K562 (cell line): ENCODE results near the gene USH1G. TPM values are rescaled to one million over a fixed set of nuclear protein-coding genes. Genes with fewer than 3 reads are reported as not detected.

Experiments used
- CC2D1A ChIP-seq: fragments of 450-650 bp; IDR thresholded peaks from 2 replicates; pipeline ENCODE4 v1.6.1; 2017; ENCODE audit warnings: mild to moderate bottlenecking
- DMBX1 ChIP-seq: fragments of 250-450 bp; sonication (Bioruptor Pico); IDR thresholded peaks from 2 replicates; pipeline ENCODE4 v1.8.0; 2022; ENCODE audit warnings: inconsistent platforms, mild to moderate bottlenecking, moderate library complexity, borderline replicate concordance
- GTF2E2 ChIP-seq: fragments of 200-800 bp; sonication (Bioruptor generic); IDR thresholded peaks from 2 replicates; pipeline ENCODE4 v1.6.1; 2016; ENCODE audit warnings: missing genetic modification characterization, missing compliant biosample characterization
- HCFC1 ChIP-seq: IDR thresholded peaks from 2 replicates; pipeline ENCODE4 v1.6.1; 2012; ENCODE audit warnings: low read depth, low read length, improper control_type of control experiment
- KHSRP ChIP-seq: fragments of 450-650 bp; IDR thresholded peaks from 2 replicates; pipeline ENCODE4 v1.6.1; 2017
- LARP7 ChIP-seq: fragments of 450-650 bp; IDR thresholded peaks from 2 replicates; pipeline ENCODE4 v1.6.1; 2016
- MYC ChIP-seq, 2 experiments: fragments of 250-450 bp in 1 of 2; sonication (Bioruptor Pico) in 1 of 2; IDR thresholded peaks; 2 replicates each; pipeline versions ENCODE4 v1.5.1 to v1.6.1; 2012 to 2021; ENCODE audit warnings: low read depth in 2 of 2, borderline replicate concordance in 1 of 2, improper control_type of control experiment in 1 of 2, low read length in 1 of 2, mild to moderate bottlenecking in 1 of 2, moderate library complexity in 1 of 2
- NFYB ChIP-seq: IDR thresholded peaks from 2 replicates; pipeline ENCODE4 v1.6.1; 2011; ENCODE audit warnings: mild to moderate bottlenecking, moderate library complexity; ENCODE audit not compliant: insufficient read length; ENCODE audit errors: extremely low read depth
- OTX1 ChIP-seq: fragments of 450-650 bp; formaldehyde crosslinking; IDR thresholded peaks from 2 replicates; pipeline ENCODE4 v1.4.0; 2022; ENCODE audit warnings: mild to moderate bottlenecking
- RBFOX2 ChIP-seq: fragments of 200-400 bp; formaldehyde crosslinking; IDR thresholded peaks from 2 replicates; pipeline ENCODE4 v1.6.1; 2017; ENCODE audit warnings: low read depth, mild to moderate bottlenecking, low read length, moderate library complexity
- RCOR1 ChIP-seq, 2 experiments: IDR thresholded peaks; 2 replicates each; pipeline ENCODE4 v1.6.1; 2012; ENCODE audit warnings: low read depth in 2 of 2, low read length in 2 of 2, borderline replicate concordance in 1 of 2, improper control_type of control experiment in 1 of 2
- SIN3B ChIP-seq: fragments of 450-650 bp; IDR thresholded peaks from 2 replicates; pipeline ENCODE4 v1.6.1; 2017; ENCODE audit warnings: low read depth, mild to moderate bottlenecking, moderate library complexity
- SP1 ChIP-seq: sonication (generic); formaldehyde crosslinking; IDR thresholded peaks from 2 replicates; pipeline ENCODE4 v1.8.1; 2022; ENCODE audit warnings: mild to moderate bottlenecking, missing genetic modification reagents
- SPI1 ChIP-seq: IDR thresholded peaks from 2 replicates; pipeline ENCODE4 v1.6.1; 2011; ENCODE audit warnings: low read depth, low read length, control low read depth, borderline replicate concordance
- TCFL5 ChIP-seq: fragments of 250-450 bp; sonication (Bioruptor Pico); conservative IDR thresholded peaks from 2 replicates; pipeline ENCODE4 v1.6.1; 2021; ENCODE audit warnings: mild to moderate bottlenecking, moderate library complexity, matching md5 sums
- ZNF263 ChIP-seq: sonication (generic); formaldehyde crosslinking; IDR thresholded peaks from 2 replicates; pipeline ENCODE4 v1.8.0; 2022; ENCODE audit warnings: mild to moderate bottlenecking, missing genetic modification reagents, borderline replicate concordance
- ZNF785 ChIP-seq: fragments of 250-450 bp; sonication (Bioruptor Pico); IDR thresholded peaks from 2 replicates; pipeline ENCODE4 v1.4.0; 2020; ENCODE audit warnings: mild to moderate bottlenecking
- polyA plus RNA-seq, 8 experiments: library from polyadenylated mRNA; depleted of rRNA in 4 of 8; stranded (reverse) in 5 of 8; unstranded in 3 of 8; fragments of >200 nt; fragmentation: Nextera tagmentation in 2 of 8; fragmentation: Illumina TruSeq in 1 of 8; extraction: Ambion mirVana in 2 of 8; extraction: Trizol in 1 of 8; gene quantifications; 2 replicates each; pipeline versions ENCODE4 v1.2.1 to v1.2.3, GENCODE V29; 2011 to 2014; ENCODE audit warnings: inconsistent platforms in 1 of 8, missing spikeins in 1 of 8
- total RNA-seq, 7 experiments: library from RNA; depleted of rRNA in 6 of 7; stranded (reverse); fragments of >200 nt in 6 of 7; fragmentation: Illumina TruSeq in 2 of 7; extraction: Trizol in 2 of 7; gene quantifications; 2 replicates each; pipeline versions ENCODE4 v1.2.1 to v1.2.3, GENCODE V29; 2011 to 2021; ENCODE audit warnings: low replicate concordance in 1 of 7
- TF ChIP-seq, protein P1 (sequence below): fragments of 450-650 bp; formaldehyde crosslinking; IDR thresholded peaks from 2 replicates; pipeline ENCODE4 v1.4.0; 2022; ENCODE audit warnings: mild to moderate bottlenecking, moderate library complexity
- TF ChIP-seq, protein P2 (sequence below): fragments of 450-650 bp; formaldehyde crosslinking; IDR thresholded peaks from 2 replicates; pipeline ENCODE4 v1.4.0; 2022; ENCODE audit warnings: missing genetic modification characterization
- TF ChIP-seq, protein P3 (sequence below): sonication (generic); formaldehyde crosslinking; IDR thresholded peaks from 2 replicates; pipeline ENCODE4 v1.4.0; 2020; ENCODE audit warnings: mild to moderate bottlenecking, missing genetic modification reagents

USH1G gene
- total and polyA plus RNA-seq, 9 of the 15 experiments (the other 6 are each of a cell fraction or from before 2014, with no cell fraction given): 0.22 to 1.00 (median 0.64) TPM; not detected in 2

DNA sequence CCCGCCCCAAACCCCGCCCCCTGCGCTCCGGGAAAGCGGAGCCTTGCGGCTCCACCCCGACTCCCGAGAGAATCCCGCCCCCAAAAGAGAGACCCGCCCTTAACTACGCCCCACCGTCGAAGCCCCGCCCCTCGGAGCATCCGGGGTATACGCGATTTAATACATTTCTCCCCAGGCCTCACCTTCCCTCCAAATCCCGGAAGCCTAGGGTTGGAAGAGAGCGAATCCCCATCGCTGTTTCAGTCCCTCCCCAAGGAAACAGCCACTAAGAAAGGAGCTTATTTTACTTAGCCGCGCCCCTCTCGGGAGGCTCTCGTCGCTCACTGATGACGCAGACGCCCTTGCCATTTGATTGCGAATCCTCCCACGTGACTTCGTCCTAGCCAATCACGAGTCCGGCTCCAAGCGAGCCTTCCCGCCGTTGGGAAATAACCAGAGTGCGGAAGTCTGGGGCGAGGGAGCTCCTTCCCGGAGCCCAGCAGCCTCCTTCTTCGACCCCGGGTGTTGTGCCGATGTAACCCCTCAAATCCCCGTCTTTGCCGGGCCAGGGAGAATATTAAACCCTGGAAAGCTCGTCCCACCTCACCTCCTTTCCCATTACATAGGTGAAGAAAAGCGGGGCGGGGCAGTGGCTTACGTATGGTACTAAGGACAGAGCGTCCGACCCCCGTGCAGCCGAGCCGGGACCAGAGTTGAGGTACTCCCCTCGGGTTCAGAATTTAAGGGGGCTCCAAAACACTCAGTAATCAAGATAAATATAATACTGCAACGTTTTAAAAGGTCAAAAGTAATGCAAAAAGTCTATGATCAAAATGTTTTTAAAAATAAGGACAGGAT is 49.8 kb downstream of the USH1G start (continued):
- peak; percentile 99 for TF ChIP-seq SP1
- peak; percentile 83; the same call in 1 of the 2 replicates for TF ChIP-seq OTX1 (CRISPR knock-in tag)
- peak; percentile 97 for TF ChIP-seq GTF2E2 (tag)
- no peak for TF ChIP-seq TCFL5 (CRISPR knock-in tag)
- TF ChIP-seq MYC (IDR thresholded peaks at IDR 0.05; ENCODE audit: low read depth, low read length): peak; percentile 56
- peak; percentile 42; the same call in 1 of the 2 replicates for TF ChIP-seq MYC (CRISPR knock-in tag; IDR thresholded peaks at IDR 0.05; ENCODE audit: borderline replicate concordance, low read depth)
- TF ChIP-seq, protein P1, sequence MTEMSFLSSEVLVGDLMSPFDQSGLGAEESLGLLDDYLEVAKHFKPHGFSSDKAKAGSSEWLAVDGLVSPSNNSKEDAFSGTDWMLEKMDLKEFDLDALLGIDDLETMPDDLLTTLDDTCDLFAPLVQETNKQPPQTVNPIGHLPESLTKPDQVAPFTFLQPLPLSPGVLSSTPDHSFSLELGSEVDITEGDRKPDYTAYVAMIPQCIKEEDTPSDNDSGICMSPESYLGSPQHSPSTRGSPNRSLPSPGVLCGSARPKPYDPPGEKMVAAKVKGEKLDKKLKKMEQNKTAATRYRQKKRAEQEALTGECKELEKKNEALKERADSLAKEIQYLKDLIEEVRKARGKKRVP: peak; percentile 90
- TF ChIP-seq HCFC1: peak; percentile 85
- TF ChIP-seq SPI1: peak; percentile 77
- TF ChIP-seq ZNF263 (CRISPR knock-in tag): no peak; the same call in 1 of the 2 replicates
- 0 out of 2 replicates have a peak, but pooled peaks have one; percentile 41 for TF ChIP-seq DMBX1 (CRISPR knock-in tag)
- peak; percentile 87 for TF ChIP-seq NFYB
- TF ChIP-seq LARP7: no peak
- no peak for TF ChIP-seq ZNF785 (CRISPR knock-in tag)
- TF ChIP-seq RCOR1 (IDR thresholded peaks at IDR 0.05; ENCODE audit: borderline replicate concordance in 1 of 2, low read depth in 2 of 2, low read length in 2 of 2): 0 out of 4 replicates have a peak, but pooled peaks of 1 of the 2 experiments have one; percentile 12
- TF ChIP-seq CC2D1A: peak; percentile 53; the same call in 1 of the 2 replicates
- TF ChIP-seq, protein P2, sequence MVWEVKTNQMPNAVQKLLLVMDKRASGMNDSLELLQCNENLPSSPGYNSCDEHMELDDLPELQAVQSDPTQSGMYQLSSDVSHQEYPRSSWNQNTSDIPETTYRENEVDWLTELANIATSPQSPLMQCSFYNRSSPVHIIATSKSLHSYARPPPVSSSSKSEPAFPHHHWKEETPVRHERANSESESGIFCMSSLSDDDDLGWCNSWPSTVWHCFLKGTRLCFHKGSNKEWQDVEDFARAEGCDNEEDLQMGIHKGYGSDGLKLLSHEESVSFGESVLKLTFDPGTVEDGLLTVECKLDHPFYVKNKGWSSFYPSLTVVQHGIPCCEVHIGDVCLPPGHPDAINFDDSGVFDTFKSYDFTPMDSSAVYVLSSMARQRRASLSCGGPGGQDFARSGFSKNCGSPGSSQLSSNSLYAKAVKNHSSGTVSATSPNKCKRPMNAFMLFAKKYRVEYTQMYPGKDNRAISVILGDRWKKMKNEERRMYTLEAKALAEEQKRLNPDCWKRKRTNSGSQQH (CRISPR knock-in tag): peak; percentile 41; the same call in 1 of the 2 replicates
- TF ChIP-seq SIN3B: peak; percentile 85
- peak; percentile 85; the same call in 1 of the 2 replicates for TF ChIP-seq KHSRP
- TF ChIP-seq RBFOX2: peak; percentile 95
- TF ChIP-seq, protein P3, sequence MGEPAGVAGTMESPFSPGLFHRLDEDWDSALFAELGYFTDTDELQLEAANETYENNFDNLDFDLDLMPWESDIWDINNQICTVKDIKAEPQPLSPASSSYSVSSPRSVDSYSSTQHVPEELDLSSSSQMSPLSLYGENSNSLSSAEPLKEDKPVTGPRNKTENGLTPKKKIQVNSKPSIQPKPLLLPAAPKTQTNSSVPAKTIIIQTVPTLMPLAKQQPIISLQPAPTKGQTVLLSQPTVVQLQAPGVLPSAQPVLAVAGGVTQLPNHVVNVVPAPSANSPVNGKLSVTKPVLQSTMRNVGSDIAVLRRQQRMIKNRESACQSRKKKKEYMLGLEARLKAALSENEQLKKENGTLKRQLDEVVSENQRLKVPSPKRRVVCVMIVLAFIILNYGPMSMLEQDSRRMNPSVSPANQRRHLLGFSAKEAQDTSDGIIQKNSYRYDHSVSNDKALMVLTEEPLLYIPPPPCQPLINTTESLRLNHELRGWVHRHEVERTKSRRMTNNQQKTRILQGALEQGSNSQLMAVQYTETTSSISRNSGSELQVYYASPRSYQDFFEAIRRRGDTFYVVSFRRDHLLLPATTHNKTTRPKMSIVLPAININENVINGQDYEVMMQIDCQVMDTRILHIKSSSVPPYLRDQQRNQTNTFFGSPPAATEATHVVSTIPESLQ (CRISPR knock-in tag): no peak
